KMS-11 (cell line): ENCODE measurements around the gene EMC8.

Experiments used
- H2AFZ ChIP-seq: fragments of 200-600 bp; sonication (generic); 2 replicates; pipeline ENCODE4 v1.6.1; 2016; ENCODE audit warnings: antibody characterized with exemption, mixed run types, low read depth
- H3K27ac ChIP-seq: fragments of 200-600 bp; sonication (generic); 2 replicates; pipeline ENCODE4 v1.6.1; 2016; ENCODE audit warnings: mild to moderate bottlenecking, mixed run types
- H3K27me3 ChIP-seq: fragments of 200-600 bp; sonication (generic); 2 replicates; pipeline ENCODE4 v1.6.1; 2017; ENCODE audit warnings: mild to moderate bottlenecking, low read depth, mixed run types, moderate library complexity; ENCODE audit not compliant: insufficient read depth
- H3K36me3 ChIP-seq: fragments of 200-600 bp; sonication (generic); 2 replicates; pipeline ENCODE4 v1.6.1; 2017; ENCODE audit warnings: mild to moderate bottlenecking, mixed run types; ENCODE audit not compliant: insufficient read depth
- H3K4me1 ChIP-seq: fragments of 200-600 bp; sonication (generic); 2 replicates; pipeline ENCODE4 v1.6.1; 2016; ENCODE audit warnings: mild to moderate bottlenecking, low read depth, mixed run types; ENCODE audit not compliant: poor library complexity, severe bottlenecking
- H3K4me2 ChIP-seq: fragments of 200-600 bp; sonication (generic); 2 replicates; pipeline ENCODE4 v1.7.0; 2016; ENCODE audit warnings: mild to moderate bottlenecking, mixed run types
- H3K4me3 ChIP-seq: fragments of 200-600 bp; sonication (generic); IDR thresholded peaks from 2 replicates; pipeline ENCODE4 v1.6.1; 2017; ENCODE audit warnings: low read depth, low read length, mixed read lengths; ENCODE audit not compliant: insufficient read depth
- H3K79me2 ChIP-seq: fragments of 200-600 bp; sonication (generic); 2 replicates; pipeline ENCODE4 v1.6.1; 2016; ENCODE audit warnings: low read depth, mixed run types; ENCODE audit not compliant: insufficient read depth
- H3K9ac ChIP-seq: fragments of 200-600 bp; sonication (generic); 2 replicates; pipeline ENCODE4 v1.6.1; 2016; ENCODE audit warnings: mild to moderate bottlenecking, mixed run types
- H4K20me1 ChIP-seq: fragments of 200-600 bp; sonication (generic); 2 replicates; pipeline ENCODE4 v1.6.1; 2016; ENCODE audit warnings: mild to moderate bottlenecking, mixed run types; ENCODE audit not compliant: insufficient read depth
- CTCF ChIP-seq: fragments of 200-600 bp; sonication (generic); conservative IDR thresholded peaks from 2 replicates; pipeline ENCODE4 v1.6.1; 2017; ENCODE audit warnings: low read depth, mild to moderate bottlenecking, antibody characterized with exemption, low read length, moderate library complexity, mixed read lengths

The EMC8 gene

GRCh38 chr16:85805442-85806045 lies 6.2 kb upstream of the EMC8 start:
- H3K9ac ChIP-seq, result no peak overlapping the region
- H3K4me3 ChIP-seq, result no peak overlapping the region
- peaks cover 6% of the 10 kb centered on the region for H3K4me1 ChIP-seq
- no peak overlapping the region for H2AFZ ChIP-seq
- no peak for TF ChIP-seq CTCF
- no peaks in the 10 kb centered on the region for H3K27me3 ChIP-seq
- H3K4me2 ChIP-seq, result no peak overlapping the region
- H4K20me1 ChIP-seq, result no peaks in the 10 kb centered on the region
- peaks cover 17% of the 10 kb centered on the region for H3K79me2 ChIP-seq
- no peak overlapping the region for H3K27ac ChIP-seq
- H3K36me3 ChIP-seq, result peaks cover 11% of the 10 kb centered on the region; the same call in 1 of the 2 replicates

- Histone ChIP-seq H3K27me3 (no peaks in the 10 kb centered on the region), H4K20me1 (no peaks in the 10 kb centered on the region), H2AFZ (no peak overlapping the region), H3K36me3 (peaks cover 11% of the 10 kb centered on the region; the same call in 1 of the 2 replicates), H3K79me2 (peaks cover 35% of the 10 kb centered on the region), H3K4me3 (no peak overlapping the region), H3K4me1 (peaks cover 6% of the 10 kb centered on the region), H3K27ac (no peak overlapping the region), H3K4me2 (no peak overlapping the region), H3K9ac (no peak overlapping the region)
- TF ChIP-seq CTCF, result no peak
These were observed 4.2 kb upstream of the EMC8 start for GRCh38 chr16:85803570-85803969.

- no peaks in the 10 kb centered on the region for H4K20me1 ChIP-seq
- no peak for TF ChIP-seq CTCF
- H3K36me3 ChIP-seq, result peaks cover 11% of the 10 kb centered on the region; the same call in 1 of the 2 replicates
These were observed 951 bp upstream of the EMC8 start for GRCh38 chr16:85800321-85800669.

GRCh38 chr16:85798901-85799496 lies 345 bp downstream of the EMC8 start:
- peak overlapping the region; percentile 98 for H3K4me2 ChIP-seq
- H3K4me3 ChIP-seq, result no peak overlapping the region
- H3K36me3 ChIP-seq, result peaks cover 11% of the 10 kb centered on the region; the same call in 1 of the 2 replicates
- peak overlapping the region; percentile 50 for H2AFZ ChIP-seq
- peak overlapping the region; percentile 96 for H3K9ac ChIP-seq
- no peaks in the 10 kb centered on the region for H3K27me3 ChIP-seq
- no peak for TF ChIP-seq CTCF
- no peaks in the 10 kb centered on the region for H4K20me1 ChIP-seq
- peaks cover 78% of the 10 kb centered on the region for H3K79me2 ChIP-seq
- H3K27ac ChIP-seq, result peak overlapping the region; percentile 85
- H3K4me1 ChIP-seq, result peaks cover 18% of the 10 kb centered on the region

More at GRCh38 chr16:85800321-85800669, 951 bp upstream of the EMC8 start:
- Histone ChIP-seq H3K79me2 (peaks cover 68% of the 10 kb centered on the region), H3K4me1 (peaks cover 18% of the 10 kb centered on the region), H3K27ac (peak overlapping the region; percentile 85), H3K4me3 (no peak overlapping the region), H2AFZ (peak overlapping the region; percentile 50; the same call in 1 of the 2 replicates), H3K27me3 (no peaks in the 10 kb centered on the region), H3K4me2 (peak overlapping the region; percentile 86), H3K9ac (peak overlapping the region; percentile 96)
